ENCODE data around the gene OPCML.

DNA sequence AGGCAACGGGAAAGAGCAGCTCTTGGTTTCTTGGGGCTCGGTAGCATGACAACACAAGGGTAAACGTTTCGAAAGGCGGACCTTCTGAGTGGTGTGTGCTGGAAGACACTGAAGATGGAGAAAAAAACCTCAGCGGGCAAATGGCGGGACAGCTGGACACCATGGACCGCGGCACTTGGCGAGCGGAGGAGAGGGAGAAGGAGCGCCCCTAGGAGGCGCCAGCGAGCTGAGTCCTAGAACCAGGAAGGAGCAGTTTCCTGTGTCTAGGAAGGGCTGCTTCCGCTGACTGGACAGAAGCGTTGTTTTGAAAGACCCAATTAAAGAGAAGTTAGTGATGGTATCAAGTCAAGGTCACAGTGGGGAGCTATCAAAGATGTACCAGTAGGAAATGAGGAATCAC lies 44.0 kb upstream of the OPCML start:
- TF ChIP-seq, protein P1, sequence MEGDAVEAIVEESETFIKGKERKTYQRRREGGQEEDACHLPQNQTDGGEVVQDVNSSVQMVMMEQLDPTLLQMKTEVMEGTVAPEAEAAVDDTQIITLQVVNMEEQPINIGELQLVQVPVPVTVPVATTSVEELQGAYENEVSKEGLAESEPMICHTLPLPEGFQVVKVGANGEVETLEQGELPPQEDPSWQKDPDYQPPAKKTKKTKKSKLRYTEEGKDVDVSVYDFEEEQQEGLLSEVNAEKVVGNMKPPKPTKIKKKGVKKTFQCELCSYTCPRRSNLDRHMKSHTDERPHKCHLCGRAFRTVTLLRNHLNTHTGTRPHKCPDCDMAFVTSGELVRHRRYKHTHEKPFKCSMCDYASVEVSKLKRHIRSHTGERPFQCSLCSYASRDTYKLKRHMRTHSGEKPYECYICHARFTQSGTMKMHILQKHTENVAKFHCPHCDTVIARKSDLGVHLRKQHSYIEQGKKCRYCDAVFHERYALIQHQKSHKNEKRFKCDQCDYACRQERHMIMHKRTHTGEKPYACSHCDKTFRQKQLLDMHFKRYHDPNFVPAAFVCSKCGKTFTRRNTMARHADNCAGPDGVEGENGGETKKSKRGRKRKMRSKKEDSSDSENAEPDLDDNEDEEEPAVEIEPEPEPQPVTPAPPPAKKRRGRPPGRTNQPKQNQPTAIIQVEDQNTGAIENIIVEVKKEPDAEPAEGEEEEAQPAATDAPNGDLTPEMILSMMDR (conservative IDR thresholded peaks at IDR 0.05 in 1 of 2, IDR thresholded peaks at IDR 0.05 in 1 of 2; ENCODE audit: low read depth in 1 of 2, low read length in 2 of 2): no peak
- TF ChIP-seq EZH2 (IDR thresholded peaks at IDR 0.05; ENCODE audit: low read length, missing control alignments): no peak
